ENCODE measurements around the gene CHRNB1. TPM values are rescaled to one million over a fixed set of nuclear protein-coding genes. Genes with fewer than 3 reads are reported as not detected.

CHRNB1 gene
- total RNA-seq, 4 donors from 2014 or later = 5.0 to 12.8 (median 8.1) TPM

GRCh38 chr17:7496470-7497183 is 51.8 kb downstream of the CHRNB1 start:
- Histone ChIP-seq H3K4me3 (no peak overlapping the region), H3K36me3 (peaks cover 39 to 65% (median 61%) of the 10 kb centered on the region in 4 donors), H3K27ac (replicated peaks in 1 of 4) (peak overlapping the region in 3 of 4 donors; percentile 28 to 41 (median 28)), H3K4me1 (peaks cover 6 to 14% (median 9%) of the 10 kb centered on the region in 4 donors), H3K9me3 (no peaks in the 10 kb centered on the region), H3K27me3 (no peaks in the 10 kb centered on the region)
- intact Hi-C loops (cut with DNase I) = no loop called here
- TF ChIP-seq CTCF (IDR thresholded peaks at IDR 0.05) (no peak), EP300 (IDR thresholded peaks at IDR 0.05) (no peak), POLR2A (IDR thresholded peaks at IDR 0.05; ENCODE audit: low read depth) (no peak), POLR2AphosphoS5 (IDR thresholded peaks at IDR 0.05) (no peak)
- WGBS = 88% methylated on average over 10 of the region's 20 CpGs
- DNase-seq (ENCODE audit: extremely low spot score) = no peak

GRCh38 chr17:7497228-7497627 is 52.4 kb downstream of the CHRNB1 start:
- H3K27ac ChIP-seq (replicated peaks in 1 of 4) = peak overlapping the region in 1 of 4 donors; percentile 41
- 75% methylated on average over 5 of the region's 10 CpGs for WGBS
- intact Hi-C loops (cut with DNase I) = no loop called here
- TF ChIP-seq POLR2AphosphoS5 (IDR thresholded peaks at IDR 0.05) (peak in 1 of 2 donors; percentile 15), CTCF (IDR thresholded peaks at IDR 0.05) (no peak)
- peaks cover 6 to 10% (median 9%) of the 10 kb centered on the region in 4 donors for H3K4me1 ChIP-seq
- no peaks in the 10 kb centered on the region for H3K27me3 ChIP-seq
- H3K9me3 ChIP-seq = no peaks in the 10 kb centered on the region
- no peak overlapping the region for H3K4me3 ChIP-seq
- peaks cover 45 to 68% (median 66%) of the 10 kb centered on the region in 4 donors for H3K36me3 ChIP-seq
- DNase-seq (ENCODE audit: extremely low spot score) = no peak

GRCh38 chr17:7497636-7498035 is 52.8 kb downstream of the CHRNB1 start:
- no peak for DNase-seq (ENCODE audit: extremely low spot score)
- peaks cover 49 to 71% (median 70%) of the 10 kb centered on the region in 4 donors for H3K36me3 ChIP-seq
- TF ChIP-seq POLR2A (IDR thresholded peaks at IDR 0.05; ENCODE audit: low read depth) = no peak
- no peak for TF ChIP-seq CTCF (IDR thresholded peaks at IDR 0.05)
- TF ChIP-seq POLR2AphosphoS5 (IDR thresholded peaks at IDR 0.05) = no peak
- no peak for TF ChIP-seq EP300 (IDR thresholded peaks at IDR 0.05)
- peaks cover 6 to 10% (median 8%) of the 10 kb centered on the region in 4 donors for H3K4me1 ChIP-seq
- H3K27me3 ChIP-seq = no peaks in the 10 kb centered on the region
- no peaks in the 10 kb centered on the region for H3K9me3 ChIP-seq
- intact Hi-C loops (cut with DNase I) = no loop called here
- H3K4me3 ChIP-seq = no peak overlapping the region
- 93% methylated on average over 8 of the region's 14 CpGs for WGBS
- H3K27ac ChIP-seq (replicated peaks in 1 of 4) = no peak overlapping the region

- peaks cover 64 to 86% (median 85%) of the 10 kb centered on the region in 4 donors for H3K36me3 ChIP-seq
- no peaks in the 10 kb centered on the region for H3K9me3 ChIP-seq
- TF ChIP-seq POLR2A (IDR thresholded peaks at IDR 0.05; ENCODE audit: low read depth) (no peak), EP300 (IDR thresholded peaks at IDR 0.05) (no peak), CTCF (IDR thresholded peaks at IDR 0.05) (no peak), POLR2AphosphoS5 (IDR thresholded peaks at IDR 0.05) (no peak)
- no peaks in the 10 kb centered on the region for H3K27me3 ChIP-seq
- intact Hi-C loops (cut with DNase I) = no loop called here
- H3K4me1 ChIP-seq = peaks cover 0 to 9% (median 4%) of the 10 kb centered on the region in 4 donors
- H3K4me3 ChIP-seq = no peak overlapping the region
- DNase-seq (ENCODE audit: extremely low spot score) = no peak
- WGBS = 84% methylated on average over 9 of the region's 11 CpGs
- no peak overlapping the region for H3K27ac ChIP-seq (replicated peaks in 1 of 4)
These were observed 54.3 kb downstream of the CHRNB1 start for GRCh38 chr17:7499161-7499560.

Measured in esophagus muscularis mucosa (tissue), 4 donors.